K562 (cell line): Measurements from ENCODE around the gene GARIN1A. TPM values are rescaled to one million over a fixed set of nuclear protein-coding genes. Genes with fewer than 3 reads are reported as not detected.

Experiments
- ATAC-seq: fragments of 200-7000 bp; cut with Tn5 transposase; 3 replicates; pipeline ENCODE4 v1.9.1; 2020; ENCODE audit warnings: moderate library complexity
- BruUV-seq: library from RNA; stranded (reverse); fragments of 400-500 nt; replicated peaks from 2 replicates; lab custom pipeline; 2021; lab: Mats Ljungman, UMichigan
- CTCF ChIA-PET: fragments of 300-600 bp; formaldehyde crosslinking; extraction: SDS; loops from one replicate; lab custom pipeline; 2021; ENCODE audit warnings: low intra/inter-chr PET ratio; lab: Yijun Ruan, JAX
- POLR2A ChIA-PET: fragments of 300-600, 350-650 bp; sonication (Branson Sonifier 250); formaldehyde crosslinking; extraction: SDS; loops from one replicate; lab custom pipeline; 2021; ENCODE audit warnings: antibody characterized with exemption, inconsistent platforms; lab: Yijun Ruan, JAX
- DNase-seq, 4 experiments: peaks; one replicate each; pipeline versions ENCODE4 v3.0.0 to v3.0.0-alpha.2; 2011 to 2018; ENCODE audit warnings: low spot score in 3 of 4, mixed read lengths in 3 of 4; ENCODE audit errors: extremely low read depth in 1 of 4
- FAIRE-seq: peaks from 2 replicates; lab custom pipeline; 2011; peaks lifted over from hg19 to GRCh38; lab: Jason Lieb, UNC
- H2AFZ ChIP-seq: 2 replicates; pipeline ENCODE4 v1.6.0; 2011; ENCODE audit warnings: low read depth, low read length, control low read depth, inconsistent platforms
- H3K27ac ChIP-seq: fragments of 200-600 bp; 3 replicates; pipeline ENCODE4 v1.8.0; 2011; ENCODE audit warnings: low read depth, mild to moderate bottlenecking, control low read depth, inconsistent platforms, low read length, moderate library complexity, mixed read lengths; ENCODE audit errors: extremely low read depth
- H3K27me3 ChIP-seq, 2 experiments: fragments of 300-600 bp in 1 of 2; 2 replicates in 1 of 2; 3 replicates in 1 of 2; pipeline versions ENCODE4 v1.6.0 to v1.8.0; 2011; ENCODE audit warnings: inconsistent platforms in 2 of 2, low read length in 2 of 2, mild to moderate bottlenecking in 1 of 2, mixed read lengths in 1 of 2, moderate library complexity in 1 of 2; ENCODE audit not compliant: control insufficient read depth in 2 of 2, insufficient read depth in 2 of 2
- H3K36me3 ChIP-seq: fragments of 300-600 bp; 3 replicates; pipeline ENCODE4 v1.8.0; 2011; ENCODE audit warnings: mild to moderate bottlenecking, low read length, inconsistent platforms; ENCODE audit not compliant: control insufficient read depth, insufficient read depth
- H3K4me1 ChIP-seq, 2 experiments: fragments of 200-600 bp in 1 of 2; replicated peaks in 1 of 2; 2 replicates in 1 of 2; 3 replicates in 1 of 2; pipeline versions ENCODE4 v1.5.1 to v1.8.0; 2011; ENCODE audit warnings: inconsistent platforms in 2 of 2, low read length in 2 of 2, mild to moderate bottlenecking in 1 of 2, mixed read lengths in 1 of 2, moderate library complexity in 1 of 2; ENCODE audit not compliant: control insufficient read depth in 2 of 2, insufficient read depth in 2 of 2
- H3K4me2 ChIP-seq: 2 replicates; pipeline ENCODE4 v1.6.1; 2011; ENCODE audit warnings: low read length, control low read depth, inconsistent platforms, mixed read lengths; ENCODE audit not compliant: insufficient read depth
- H3K4me3 ChIP-seq: fragments of 200-600 bp; sonication (generic), shearing (Covaris generic); 2 replicates; pipeline ENCODE4 v1.5.1; 2016; ENCODE audit warnings: control low read depth, inconsistent platforms
- H3K79me2 ChIP-seq: fragments of 200-600 bp; 3 replicates; pipeline ENCODE4 v1.8.0; 2011; ENCODE audit warnings: low read length, inconsistent platforms; ENCODE audit not compliant: control insufficient read depth, insufficient read depth
- H3K9ac ChIP-seq, 2 experiments: 2 replicates each; pipeline versions ENCODE4 v1.6.0 to v1.6.1; 2011; ENCODE audit warnings: low read depth in 2 of 2, low read length in 2 of 2, control low read depth in 1 of 2, inconsistent platforms in 1 of 2, mild to moderate bottlenecking in 1 of 2, mixed read lengths in 1 of 2; ENCODE audit not compliant: insufficient read depth in 1 of 2
- H3K9me1 ChIP-seq: one replicate; pipeline ENCODE4 v1.6.0; 2011; ENCODE audit warnings: inconsistent platforms, mild to moderate bottlenecking, low read length, moderate library complexity; ENCODE audit not compliant: control insufficient read depth, insufficient read depth
- H3K9me3 ChIP-seq: replicated peaks from 2 replicates; pipeline ENCODE4 v1.5.1; 2011; ENCODE audit warnings: low read depth, low read length, inconsistent platforms; ENCODE audit not compliant: control insufficient read depth, insufficient read depth
- H4K20me1 ChIP-seq: replicated peaks from 2 replicates; pipeline ENCODE4 v1.6.1; 2011; ENCODE audit warnings: low read length, inconsistent platforms, mixed read lengths; ENCODE audit not compliant: control insufficient read depth, insufficient read depth
- BRF2 ChIP-seq: IDR thresholded peaks from 3 replicates; pipeline ENCODE4 v1.6.1; 2011; ENCODE audit warnings: borderline replicate concordance, mild to moderate bottlenecking; ENCODE audit not compliant: insufficient read length, insufficient read depth
- CTCF ChIP-seq, 3 experiments: IDR thresholded peaks in 2 of 3; conservative IDR thresholded peaks in 1 of 3; 2 replicates each; pipeline ENCODE4 v1.5.1; 2011 to 2012; ENCODE audit warnings: low read length in 3 of 3, mild to moderate bottlenecking in 3 of 3, control low read depth in 2 of 3, improper control_type of control experiment in 1 of 3, inconsistent platforms in 1 of 3, low read depth in 1 of 3, mixed read lengths in 1 of 3, moderate library complexity in 1 of 3; ENCODE audit not compliant: insufficient read depth in 2 of 3
- HNRNPLL ChIP-seq: fragments of 200-400 bp; formaldehyde crosslinking; IDR thresholded peaks from 2 replicates; pipeline ENCODE4 v1.6.1; 2017; ENCODE audit warnings: low read length, low read depth, mild to moderate bottlenecking; ENCODE audit not compliant: poor library complexity, severe bottlenecking
- MAZ ChIP-seq, 2 experiments: fragments of 450-650 bp in 1 of 2; sonication (generic) in 1 of 2; formaldehyde crosslinking; IDR thresholded peaks in 1 of 2; conservative IDR thresholded peaks in 1 of 2; 2 replicates each; pipeline versions ENCODE4 v1.4.0 to v1.5.0; 2020; ENCODE audit warnings: mild to moderate bottlenecking in 1 of 2, missing genetic modification reagents in 1 of 2
- MIER1 ChIP-seq: fragments of 450-650 bp; IDR thresholded peaks from 2 replicates; pipeline ENCODE4 v1.6.1; 2016; ENCODE audit warnings: antibody characterized with exemption, mild to moderate bottlenecking, low read depth
- MXI1 ChIP-seq: IDR thresholded peaks from 2 replicates; pipeline ENCODE4 v1.6.1; 2011; ENCODE audit warnings: low read depth, mild to moderate bottlenecking, improper control_type of control experiment, low read length
- RAD21 ChIP-seq, 2 experiments: fragments of 250-450 bp in 1 of 2; fragments of 450-650 bp in 1 of 2; sonication (Bioruptor Pico) in 1 of 2; formaldehyde crosslinking in 1 of 2; IDR thresholded peaks in 1 of 2; conservative IDR thresholded peaks in 1 of 2; 2 replicates each; pipeline versions ENCODE4 v1.4.0 to v1.8.0; 2020 to 2022; ENCODE audit warnings: mild to moderate bottlenecking in 2 of 2, moderate library complexity in 1 of 2
- SMC3 ChIP-seq: conservative IDR thresholded peaks from 2 replicates; pipeline ENCODE4 v1.6.1; 2011; ENCODE audit warnings: low read depth, low read length, improper control_type of control experiment; ENCODE audit not compliant: insufficient read depth
- ZNF384 ChIP-seq: IDR thresholded peaks from 2 replicates; pipeline ENCODE4 v1.6.1; 2012; ENCODE audit warnings: low read depth, low read length, improper control_type of control experiment
- ZNF561 ChIP-seq: fragments of 450-650 bp; formaldehyde crosslinking; conservative IDR thresholded peaks from 2 replicates; pipeline ENCODE4 v1.4.0; 2020; ENCODE audit warnings: mild to moderate bottlenecking, moderate library complexity
- WGBS: fragments of 100-300 bp; shearing (Covaris generic); methylation state at CpG from one replicate; pipeline ENCODE4 v1.1.6; 2016; ENCODE audit warnings: low coverage, mixed read lengths; ENCODE audit not compliant: insufficient coverage; ENCODE audit errors: missing lambda C conversion rate; 5-methylcytosine and 5-hydroxymethylcytosine counted together
- in situ Hi-C: fragments of 300-500 bp; cut with MboI; formaldehyde crosslinking; loops from 4 replicates; pipeline ENCODE4 v1.15.0; 2018; ENCODE audit warnings: inconsistent platforms, mixed read lengths
- intact Hi-C: fragments of 100-400 bp; cut with micrococcal nuclease; formaldehyde crosslinking; loops from 2 replicates; pipeline ENCODE4 v1.14.2; 2022
- polyA plus RNA-seq, 8 experiments: library from polyadenylated mRNA; depleted of rRNA in 4 of 8; stranded (reverse) in 5 of 8; unstranded in 3 of 8; fragments of >200 nt; fragmentation: Nextera tagmentation in 2 of 8; fragmentation: Illumina TruSeq in 1 of 8; extraction: Ambion mirVana in 2 of 8; extraction: Trizol in 1 of 8; gene quantifications; 2 replicates each; pipeline versions ENCODE4 v1.2.1 to v1.2.3, GENCODE V29; 2011 to 2014; ENCODE audit warnings: inconsistent platforms in 1 of 8, missing spikeins in 1 of 8
- total RNA-seq, 7 experiments: library from RNA; depleted of rRNA in 6 of 7; stranded (reverse); fragments of >200 nt in 6 of 7; fragmentation: Illumina TruSeq in 2 of 7; extraction: Trizol in 2 of 7; gene quantifications; 2 replicates each; pipeline versions ENCODE4 v1.2.1 to v1.2.3, GENCODE V29; 2011 to 2021; ENCODE audit warnings: low replicate concordance in 1 of 7

Gene GARIN1A
- total and polyA plus RNA-seq, 9 of the 15 experiments (the other 6 are each of a cell fraction or from before 2014, with no cell fraction given), result 0.01 to 0.41 (median 0.04) TPM; not detected in 3

DNA sequence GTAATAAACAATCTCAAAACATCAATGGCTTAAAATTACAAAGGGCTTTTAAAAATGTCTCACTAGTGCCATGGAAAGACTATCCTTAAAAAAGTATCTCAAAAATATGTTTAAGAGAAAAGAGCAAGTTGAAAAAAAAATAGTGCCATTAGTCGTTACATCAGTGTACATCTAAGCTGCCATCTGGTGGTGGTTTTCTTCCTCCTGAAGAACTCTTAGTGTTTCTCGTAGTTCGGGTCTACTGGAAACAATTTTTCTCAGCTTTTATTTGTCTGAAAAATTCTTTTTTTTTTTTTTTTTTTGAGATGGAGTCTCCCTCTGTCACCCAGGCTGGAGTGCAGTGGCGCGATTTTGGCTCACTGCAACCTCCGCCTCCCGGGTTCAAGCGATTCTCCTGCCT, 5.9 kb upstream of the GARIN1A start:
- Histone ChIP-seq H3K4me2 (no peak overlapping the region), H3K4me3 (no peak overlapping the region), H4K20me1 (no peaks in the 10 kb centered on the region), H3K9me1 (no peaks in the 10 kb centered on the region), H3K27ac (no peak overlapping the region), H3K9me3 (no peaks in the 10 kb centered on the region; the same call in 1 of the 2 replicates), H3K4me1 (no peaks in the 10 kb centered on the region), H3K27me3 (no peaks in the 10 kb centered on the region), H3K79me2 (no peaks in the 10 kb centered on the region), H3K9ac (no peak overlapping the region), H2AFZ (no peak overlapping the region), H3K36me3 (no peaks in the 10 kb centered on the region)
- WGBS, result 19% methylated on average over 3 of the region's 8 CpGs
- peak; percentile 85 for ATAC-seq
- FAIRE-seq, result peak; percentile 23
- CTCF ChIA-PET, result interaction anchor here (0.7 to 1.8 kb wide), 6 partner anchors 57 to 239 kb away, joined by 3 to 14 read pairs (median 4); no protein-coding TSS in a partner anchor
- POLR2A ChIA-PET, result interaction anchor here (0.8 to 1.6 kb wide), 6 partner anchors 9 to 239 kb away, joined by 3 to 5 read pairs (median 4); no protein-coding TSS in a partner anchor
- BruUV-seq, result no TSS peak
- peak in 3 of 4 experiments; percentile 42 to 63 (median 56) for DNase-seq
- intact Hi-C loops, result loop anchor here (2.0 kb wide), 2 partner anchors 189 to 239 kb away; partner anchors contain the start of gene METTL2B
- in situ Hi-C loops, result no loop called here
- TF ChIP-seq CTCF (IDR thresholded peaks at IDR 0.05 in 2 of 3, conservative IDR thresholded peaks at IDR 0.05 in 1 of 3; ENCODE audit: insufficient read depth in 2 of 3, low read depth in 1 of 3, low read length in 3 of 3) (peak; percentile 47 to 69 (median 51); a peak in 5 of 6 replicates), RAD21 (CRISPR knock-in tag; conservative IDR thresholded peaks at IDR 0.05 in 1 of 2, IDR thresholded peaks at IDR 0.05 in 1 of 2) (peak in 1 of 2 experiments; percentile 62; a peak in 2 of 4 replicates), MIER1 (0 out of 2 replicates have a peak, but pooled peaks have one; percentile 49), MXI1 (no peak), ZNF384 (peak; percentile 81), BRF2 (no peak), ZNF561 (CRISPR knock-in tag) (no peak), HNRNPLL (no peak), MAZ (CRISPR knock-in tag; conservative IDR thresholded peaks at IDR 0.05 in 1 of 2, IDR thresholded peaks at IDR 0.05 in 1 of 2) (0 out of 4 replicates have a peak, but pooled peaks of 1 of the 2 experiments have one; percentile 35), SMC3 (peak; percentile 60; the same call in 1 of the 2 replicates)
